22Rv1 (cell line): Measurements from ENCODE around the gene AHNAK.
A peak's percentile ranks its signal among the peaks of the same experiment; 100 is the strongest.
"Not testable (repeated sequence)": the region's sequence is repeated elsewhere in the genome, so short reads cannot be mapped to it uniquely, and the experiment has no call there.

Experiments used
- H3K27ac ChIP-seq: fragments of 450-650 bp; 2 replicates; pipeline ENCODE4 v1.5.1; 2017
- ZFX ChIP-seq: fragments of 450-650 bp; IDR thresholded peaks from 2 replicates; pipeline ENCODE4 v1.6.1; 2017; ENCODE audit warnings: antibody characterized with exemption, borderline replicate concordance
- TF ChIP-seq, protein P1 (sequence below): fragments of 450-650 bp; IDR thresholded peaks from 2 replicates; pipeline ENCODE4 v1.5.1; 2017; ENCODE audit warnings: mild to moderate bottlenecking

AHNAK gene

DNA sequence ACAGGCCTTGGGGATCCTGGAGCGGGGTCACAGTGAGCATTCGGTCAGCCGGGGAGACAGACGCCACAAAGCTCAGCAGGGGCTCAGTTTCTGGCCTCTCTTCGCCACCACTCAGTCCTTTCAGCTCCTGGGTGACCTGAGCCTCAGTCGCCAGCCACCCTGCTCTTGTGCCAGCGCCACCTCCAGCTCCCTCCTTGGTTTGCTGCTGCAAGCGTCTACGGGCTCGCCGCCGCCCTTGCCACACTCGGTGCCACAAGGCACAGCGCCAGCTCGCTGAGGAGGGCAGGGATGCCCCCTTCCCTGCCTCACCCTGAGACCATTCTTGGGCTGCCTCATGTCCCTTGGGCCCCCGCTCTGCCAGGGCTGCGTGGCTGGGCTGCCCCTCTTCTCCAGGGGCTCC, 28.6 kb upstream of the AHNAK start:
- H3K27ac ChIP-seq: peak overlapping the region; percentile 79
- no peak for TF ChIP-seq ZFX

DNA sequence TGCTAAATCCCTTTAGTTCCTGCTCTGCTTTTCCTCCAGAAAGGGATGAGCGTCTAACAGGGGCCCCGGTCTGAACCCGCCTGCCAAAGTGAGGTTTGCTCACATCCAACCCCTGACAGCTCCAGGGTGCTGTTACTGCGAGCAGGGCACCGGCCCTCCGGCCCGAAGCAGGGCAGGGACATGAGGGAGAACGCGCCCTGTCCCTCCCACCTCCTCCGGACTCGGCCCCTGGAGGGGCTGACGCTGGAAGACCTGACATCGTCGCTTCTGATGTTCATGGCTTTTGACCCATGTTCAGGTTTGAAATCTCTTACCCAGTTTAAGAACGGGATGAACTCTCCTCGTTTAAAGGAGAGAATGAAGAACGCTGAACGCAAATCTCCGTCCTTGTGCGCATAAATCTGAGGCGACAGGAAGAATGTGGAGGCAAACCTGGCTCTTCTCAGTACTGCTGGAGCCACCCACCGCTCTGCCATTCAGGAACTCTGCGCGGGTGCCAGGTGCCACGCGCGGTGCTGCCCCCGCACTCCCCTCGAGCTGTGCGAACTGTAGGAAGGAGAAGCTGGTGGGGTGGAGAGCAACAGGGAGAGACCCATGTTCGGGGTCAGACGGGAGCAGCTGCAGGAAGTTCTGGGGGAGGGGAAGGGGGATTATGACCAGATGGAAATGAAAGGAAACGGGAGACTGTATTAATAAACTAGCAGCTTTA, 27.9 kb upstream of the AHNAK start:
- H3K27ac ChIP-seq: peak overlapping the region; percentile 79
- TF ChIP-seq, protein P1, sequence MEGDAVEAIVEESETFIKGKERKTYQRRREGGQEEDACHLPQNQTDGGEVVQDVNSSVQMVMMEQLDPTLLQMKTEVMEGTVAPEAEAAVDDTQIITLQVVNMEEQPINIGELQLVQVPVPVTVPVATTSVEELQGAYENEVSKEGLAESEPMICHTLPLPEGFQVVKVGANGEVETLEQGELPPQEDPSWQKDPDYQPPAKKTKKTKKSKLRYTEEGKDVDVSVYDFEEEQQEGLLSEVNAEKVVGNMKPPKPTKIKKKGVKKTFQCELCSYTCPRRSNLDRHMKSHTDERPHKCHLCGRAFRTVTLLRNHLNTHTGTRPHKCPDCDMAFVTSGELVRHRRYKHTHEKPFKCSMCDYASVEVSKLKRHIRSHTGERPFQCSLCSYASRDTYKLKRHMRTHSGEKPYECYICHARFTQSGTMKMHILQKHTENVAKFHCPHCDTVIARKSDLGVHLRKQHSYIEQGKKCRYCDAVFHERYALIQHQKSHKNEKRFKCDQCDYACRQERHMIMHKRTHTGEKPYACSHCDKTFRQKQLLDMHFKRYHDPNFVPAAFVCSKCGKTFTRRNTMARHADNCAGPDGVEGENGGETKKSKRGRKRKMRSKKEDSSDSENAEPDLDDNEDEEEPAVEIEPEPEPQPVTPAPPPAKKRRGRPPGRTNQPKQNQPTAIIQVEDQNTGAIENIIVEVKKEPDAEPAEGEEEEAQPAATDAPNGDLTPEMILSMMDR: no peak
- TF ChIP-seq ZFX: no peak

DNA sequence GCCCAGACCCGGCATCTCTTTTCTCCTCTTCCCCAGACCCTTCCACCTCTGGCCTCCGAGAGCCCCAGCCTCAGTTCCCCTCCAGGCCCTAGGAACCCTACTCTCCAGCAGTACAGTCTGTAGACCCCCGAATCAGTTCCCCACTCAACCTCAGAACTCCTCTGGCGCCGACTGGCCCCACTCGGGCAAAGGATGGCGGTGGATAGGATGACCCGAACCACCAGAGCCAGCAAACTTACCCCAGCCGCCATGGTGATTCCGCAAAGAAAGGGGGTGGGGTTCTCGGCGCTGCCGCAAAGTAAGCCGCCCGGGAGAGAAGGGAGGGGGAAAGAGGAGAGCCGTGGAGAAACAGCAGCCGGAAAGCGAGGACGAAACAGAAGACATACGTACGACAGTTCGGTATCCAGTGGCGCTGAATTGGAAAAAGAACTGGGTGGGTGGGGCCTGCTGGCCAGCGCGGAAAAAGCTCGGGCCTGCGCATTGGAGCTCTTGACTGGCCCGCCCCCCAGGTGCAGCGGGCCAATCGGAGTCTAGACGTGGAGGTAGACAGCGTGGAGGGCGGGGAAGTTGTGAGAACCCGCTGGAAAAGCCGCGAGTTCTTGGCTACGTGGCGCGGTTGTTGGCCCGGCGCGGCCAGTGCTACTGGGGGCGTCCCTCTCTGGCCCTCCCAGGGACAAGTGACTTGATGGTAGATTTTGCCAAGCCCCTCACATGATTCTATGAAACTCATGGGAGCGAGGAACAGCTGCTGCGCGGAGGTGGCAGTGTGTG, 27.2 kb upstream of the AHNAK start, which contains the start of gene EEF1G:
Gene EEF1G, minus strand, starts transcription at position 300 of the 771 bp plus-strand sequence. Its CDS starts 49 bp downstream, at position 251.
- peak within 1 kb of the TSS; percentile 79 for H3K27ac ChIP-seq

GRCh38 chr11:62573006-62573591, 26.5 kb upstream of the AHNAK start:
- TF ChIP-seq, protein P1: no peak
- no peak for TF ChIP-seq ZFX
- H3K27ac ChIP-seq: peak overlapping the region; percentile 79

More for the DNA sequence above, 27.2 kb upstream of the AHNAK start, which contains the start of gene EEF1G:
- TF ChIP-seq ZFX: no peak
- TF ChIP-seq, protein P1: no peak

GRCh38 chr11:62572431-62572830, 25.8 kb upstream of the AHNAK start:
- TF ChIP-seq, protein P1: no peak
- TF ChIP-seq ZFX: no peak
- peak overlapping the region; percentile 79 for H3K27ac ChIP-seq

DNA sequence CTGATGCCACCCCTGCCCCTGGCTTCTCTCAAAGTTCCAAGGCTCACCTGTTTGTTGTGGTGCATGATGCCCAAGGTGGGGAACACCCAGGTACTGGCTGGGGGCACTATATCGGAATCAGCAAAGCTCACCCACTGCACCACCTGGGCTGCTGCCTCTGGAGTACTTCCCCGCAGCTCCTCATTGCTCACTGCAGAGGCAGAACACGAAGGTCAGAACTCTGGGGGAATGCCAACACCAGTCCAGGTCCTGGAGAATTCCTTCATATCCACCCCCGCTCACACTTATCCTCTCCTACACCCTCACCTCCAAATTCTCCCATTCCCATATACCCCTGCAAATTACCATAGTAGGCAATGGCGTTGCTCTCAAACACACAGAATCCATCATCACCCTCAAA, 24.9 kb upstream of the AHNAK start:
- 0 out of 2 replicates have a peak overlapping the region, but pooled peaks have one; percentile 79 for H3K27ac ChIP-seq

DNA sequence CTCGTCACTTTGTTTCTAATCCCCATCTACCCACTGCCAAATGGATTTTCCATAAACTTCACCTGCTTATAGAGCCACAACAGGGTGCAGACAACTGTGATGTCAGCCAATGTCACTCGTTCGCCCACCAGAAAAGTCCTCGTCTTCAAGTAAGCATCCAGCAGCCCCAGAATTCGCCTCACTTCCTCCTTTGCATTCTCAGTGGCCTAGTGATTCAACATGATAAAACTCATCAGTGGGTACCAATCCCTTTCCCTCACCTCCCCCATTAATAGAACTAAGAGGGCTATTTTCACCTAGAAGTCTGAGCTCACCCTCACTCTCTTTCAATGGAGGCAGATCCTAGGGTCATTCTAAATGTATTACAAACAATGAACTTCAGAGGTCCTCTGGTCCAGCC, 24.3 kb upstream of the AHNAK start:
- not testable (repeated sequence) for H3K27ac ChIP-seq

GRCh38 chr11:62569611-62570010, 23.0 kb upstream of the AHNAK start:
- TF ChIP-seq, protein P1: no peak
- no peak for TF ChIP-seq ZFX
- H3K27ac ChIP-seq: peak overlapping the region; percentile 4; the same call in 1 of the 2 replicates
